GM18861 (cell line): ENCODE results near the gene OR10A6.

Experiments
- ATAC-seq: cut with Tn5 transposase; IDR thresholded peaks from one replicate; pipeline ENCODE4 v1.9.1; 2021; ENCODE audit not compliant: unreplicated experiment

OR10A6 gene, protein sequence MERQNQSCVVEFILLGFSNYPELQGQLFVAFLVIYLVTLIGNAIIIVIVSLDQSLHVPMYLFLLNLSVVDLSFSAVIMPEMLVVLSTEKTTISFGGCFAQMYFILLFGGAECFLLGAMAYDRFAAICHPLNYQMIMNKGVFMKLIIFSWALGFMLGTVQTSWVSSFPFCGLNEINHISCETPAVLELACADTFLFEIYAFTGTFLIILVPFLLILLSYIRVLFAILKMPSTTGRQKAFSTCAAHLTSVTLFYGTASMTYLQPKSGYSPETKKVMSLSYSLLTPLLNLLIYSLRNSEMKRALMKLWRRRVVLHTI

DNA sequence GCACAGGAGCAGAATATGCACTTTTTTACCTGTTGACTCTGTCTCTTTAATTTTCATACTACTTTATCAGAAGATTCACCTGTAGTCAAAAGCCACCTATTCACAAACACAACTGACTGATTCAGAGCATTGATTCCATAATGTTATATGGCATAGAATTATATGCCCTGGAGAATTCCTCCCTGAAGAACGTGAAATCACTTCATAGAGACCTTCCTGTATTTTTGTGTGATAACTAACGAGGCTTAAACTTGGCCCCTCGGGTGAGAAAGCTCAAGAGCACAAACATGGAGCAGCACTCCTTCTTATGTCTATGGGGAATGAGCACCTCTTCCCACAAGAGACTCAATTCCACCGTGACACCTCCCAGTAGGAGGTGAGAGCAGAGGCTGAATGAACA is at the start of gene OR10A6:
Gene OR10A6, minus strand, starts transcription at position 101 of the 400 bp plus-strand sequence. CDS start 2,606 bp downstream, outside the sequence.
- ATAC-seq = no peak

- ATAC-seq = no peak
These were observed 46.3 kb upstream of the OR10A6 start for GRCh38 chr11:7977232-7977917.

DNA sequence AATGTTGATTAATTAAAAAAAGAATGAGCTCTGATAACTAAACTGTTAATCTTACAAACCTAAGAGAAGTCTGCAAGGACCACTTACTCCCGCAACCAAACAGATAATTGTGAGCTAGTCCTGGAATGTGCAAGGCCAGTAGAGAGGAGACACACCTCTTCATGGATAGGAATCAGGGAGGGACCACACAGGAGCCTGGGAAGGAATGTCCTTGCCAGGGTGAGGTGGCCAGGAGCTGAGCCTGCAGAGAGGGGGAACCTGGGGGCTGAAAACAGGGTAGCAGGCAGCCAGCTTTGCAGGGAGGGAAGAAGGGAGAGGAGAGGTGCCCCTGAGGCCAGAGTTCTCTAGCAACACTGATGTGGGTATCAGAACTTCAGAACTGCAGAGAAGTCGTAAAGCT is 43.6 kb upstream of the OR10A6 start:
- ATAC-seq = no peak

- no peak for ATAC-seq
These were observed 41.9 kb upstream of the OR10A6 start for GRCh38 chr11:7973011-7973410.

DNA sequence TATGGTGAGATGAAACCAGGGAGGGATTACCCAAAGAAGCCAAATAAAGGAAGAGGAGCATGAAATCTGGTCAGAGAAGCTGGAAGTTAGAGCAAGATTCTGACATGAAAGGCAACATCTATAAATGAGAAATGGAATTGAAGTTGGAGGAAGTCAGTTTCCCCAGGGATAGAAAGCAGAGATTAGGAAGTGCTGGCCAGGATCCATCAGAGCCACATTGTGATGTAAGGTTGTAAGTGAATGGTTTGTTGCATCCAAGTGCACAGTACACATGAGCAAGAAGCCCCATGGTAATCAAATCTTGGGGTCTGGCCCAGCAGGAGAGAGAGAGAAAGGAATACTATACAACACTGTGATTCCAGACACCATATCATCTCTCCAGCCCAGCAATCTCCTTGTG is 40.8 kb upstream of the OR10A6 start:
- no peak for ATAC-seq

- ATAC-seq = no peak
These were observed 38.9 kb upstream of the OR10A6 start for GRCh38 chr11:7969756-7970646.

DNA sequence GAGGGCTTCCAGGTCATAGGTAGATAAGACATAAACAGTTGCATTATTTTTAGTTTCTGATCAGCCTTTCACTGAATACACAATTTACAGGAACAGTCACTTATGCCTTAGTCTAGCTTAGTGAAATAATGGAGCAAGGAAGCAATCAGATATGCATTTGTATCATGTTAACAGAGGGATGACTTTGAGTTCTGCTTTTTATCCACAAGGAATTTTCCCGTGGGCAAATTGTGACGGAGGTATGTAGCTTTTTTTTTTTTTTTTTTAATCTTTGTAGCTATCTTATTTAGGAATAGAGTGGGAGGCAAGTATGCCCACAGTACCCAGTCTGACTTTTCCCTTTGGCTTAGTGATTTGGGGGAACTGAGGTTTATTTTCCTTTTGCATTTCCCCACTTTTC is 37.6 kb upstream of the OR10A6 start:
- ATAC-seq = no peak

DNA sequence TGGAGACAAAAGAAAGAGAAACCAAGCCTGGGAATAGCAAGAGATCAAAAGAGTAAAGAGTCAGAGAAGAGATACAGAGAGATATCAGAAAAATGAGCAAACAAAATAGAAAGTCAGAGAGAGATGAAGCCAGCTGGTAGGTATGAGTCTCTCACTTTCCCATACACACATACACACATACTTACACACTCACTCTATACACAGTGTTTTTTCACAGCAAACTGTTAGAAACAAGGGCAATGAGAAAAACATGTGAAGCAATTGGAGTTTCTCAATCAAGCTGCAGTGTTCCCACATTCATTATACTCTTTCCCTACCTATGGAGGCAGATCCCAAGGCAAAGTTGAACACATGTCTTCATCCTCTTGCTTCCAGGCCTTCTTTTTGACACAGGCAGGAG is 36.8 kb upstream of the OR10A6 start:
- ATAC-seq = no peak

DNA sequence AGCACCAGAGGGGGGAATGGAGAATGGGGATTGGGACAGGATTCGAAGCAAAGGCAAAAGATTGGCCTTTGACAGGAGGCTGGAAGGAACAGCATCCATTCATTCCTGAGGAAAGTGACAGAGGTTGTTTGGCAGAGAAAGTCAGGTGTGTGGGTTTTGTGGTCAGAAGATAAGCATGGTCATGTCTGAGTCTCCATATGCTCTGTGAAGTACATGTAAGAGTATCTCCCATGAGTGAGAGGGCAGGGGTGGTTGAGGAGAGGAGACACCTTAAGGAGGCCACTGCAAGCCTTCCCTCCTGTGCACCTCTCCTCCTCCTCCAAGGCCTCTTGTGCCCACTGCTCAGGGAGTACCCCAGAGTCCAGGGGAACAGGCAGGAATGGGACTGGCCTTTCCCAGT is 36.0 kb upstream of the OR10A6 start:
- no peak for ATAC-seq

DNA sequence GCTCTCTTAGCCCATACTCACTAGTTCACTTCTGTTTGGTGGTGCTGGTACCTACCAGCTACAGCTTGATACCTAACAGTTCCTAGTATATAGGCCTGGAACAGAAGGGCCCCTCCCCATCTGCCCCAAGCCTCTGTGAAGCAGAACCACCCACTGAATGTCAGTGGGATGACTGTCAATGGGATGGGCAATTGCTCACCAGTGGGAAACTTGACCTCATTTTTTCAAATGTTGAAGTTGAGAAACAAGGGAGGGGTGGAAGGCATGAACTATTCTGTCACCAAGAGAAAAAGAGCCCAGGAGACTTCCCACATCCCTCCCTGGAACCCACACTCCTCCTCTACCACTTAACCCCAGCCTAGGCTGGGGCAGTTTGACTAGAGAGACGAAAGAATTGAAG is 34.3 kb upstream of the OR10A6 start, which contains the start of gene NLRP10:
Gene NLRP10, minus strand, starts transcription at position 62 of the 400 bp plus-strand sequence. CDS start 1,952 bp downstream, outside the sequence.
- no peak for ATAC-seq

- no peak for ATAC-seq
These were observed 33.8 kb upstream of the OR10A6 start for GRCh38 chr11:7964873-7965272.

DNA sequence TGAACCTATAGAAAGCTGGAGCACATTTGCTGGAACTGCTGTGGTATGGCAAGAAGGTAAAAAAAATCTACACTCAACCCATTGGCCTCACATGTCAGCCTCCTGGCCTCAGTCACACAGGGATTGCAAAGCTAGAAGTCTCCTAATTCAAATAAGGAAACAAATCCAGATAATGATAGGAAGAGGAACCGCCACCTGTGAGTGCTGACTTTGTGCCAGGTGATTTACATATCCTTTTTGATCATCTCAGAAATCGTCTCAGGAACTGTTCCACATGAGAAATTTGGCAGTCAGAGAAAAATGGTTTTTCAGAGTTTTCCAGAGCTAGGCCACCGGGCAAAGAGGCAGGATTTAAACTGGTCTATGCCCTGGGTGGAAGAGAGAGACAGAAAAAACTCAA is 33.2 kb upstream of the OR10A6 start:
- no peak for ATAC-seq

- no peak for ATAC-seq
These were observed 24.1 kb upstream of the OR10A6 start for GRCh38 chr11:7955191-7955590.

GRCh38 chr11:7949934-7950333 is 18.9 kb upstream of the OR10A6 start:
- no peak for ATAC-seq

DNA sequence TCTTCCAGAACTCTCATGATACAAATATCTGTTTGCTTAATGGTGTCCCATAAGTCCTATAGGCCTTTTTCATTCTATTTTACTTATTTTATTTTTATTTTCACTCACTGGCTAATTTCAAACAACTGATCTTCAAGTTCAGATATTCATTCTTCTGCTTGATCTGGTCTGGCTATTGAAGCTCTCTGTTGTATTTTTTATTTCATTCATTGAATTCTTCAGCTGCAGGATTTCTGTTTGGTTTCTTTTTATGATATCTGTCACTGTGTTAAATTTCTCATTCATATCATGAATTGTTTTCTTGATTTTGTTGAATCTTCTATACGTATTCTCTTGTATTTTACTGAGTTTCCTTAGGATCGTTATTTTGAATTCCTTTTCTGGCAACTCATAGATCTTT is 13.1 kb upstream of the OR10A6 start:
- no peak for ATAC-seq

DNA sequence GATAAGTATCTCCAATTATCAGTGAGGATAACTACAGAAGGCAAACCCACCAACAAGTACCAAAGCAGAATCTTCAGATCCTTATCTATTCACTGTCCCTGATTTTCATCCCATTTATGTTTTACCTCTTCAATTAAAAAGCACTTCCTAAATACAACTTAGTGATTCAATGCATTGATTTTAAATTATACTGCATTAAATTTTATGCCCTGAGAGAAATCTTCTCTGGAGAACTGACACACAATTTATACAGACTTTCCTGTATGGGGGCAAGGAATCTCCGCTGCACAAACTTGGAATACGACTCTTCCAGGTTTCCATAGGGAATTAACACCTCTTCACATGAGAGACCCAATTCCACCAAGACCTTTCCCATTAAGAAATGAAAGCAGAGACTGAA is 10.5 kb upstream of the OR10A6 start, which contains the start of gene OR10A3:
Gene OR10A3, minus strand, starts transcription at position 101 of the 400 bp plus-strand sequence. CDS start 2,188 bp downstream, outside the sequence.
- no peak for ATAC-seq

DNA sequence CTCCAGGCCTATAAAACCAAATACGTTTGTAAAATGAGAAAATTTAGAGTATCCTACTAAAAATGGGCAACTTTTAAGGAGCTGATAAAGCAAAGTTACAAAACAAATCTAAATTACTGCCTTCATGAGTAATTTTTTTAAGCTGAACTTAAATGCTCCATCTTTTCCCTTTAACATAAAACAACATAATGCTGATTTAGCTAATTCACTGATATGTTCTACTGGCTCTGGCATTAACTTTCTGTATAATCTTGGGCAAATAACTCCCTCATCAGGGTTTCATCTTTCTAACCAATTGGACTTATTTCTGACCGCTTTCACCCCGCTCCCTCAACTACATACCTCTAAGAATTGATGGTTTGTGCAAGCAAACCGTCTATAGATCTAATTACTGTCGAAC is 10.1 kb upstream of the OR10A6 start:
- no peak for ATAC-seq

GRCh38 chr11:7936615-7937014 is 5.5 kb upstream of the OR10A6 start:
- ATAC-seq = no peak

GRCh38 chr11:7927635-7928034 is 3.4 kb downstream of the OR10A6 start:
- no peak for ATAC-seq

GRCh38 chr11:7924536-7924935 is 6.5 kb downstream of the OR10A6 start:
- ATAC-seq = no peak

GRCh38 chr11:7918141-7918540 is 12.9 kb downstream of the OR10A6 start:
- ATAC-seq = no peak
